HG02943 (cell line): Measurements from ENCODE around the gene PITPNM2.
"Not testable (repeated sequence)": the region's sequence is repeated elsewhere in the genome, so short reads cannot be mapped to it uniquely, and the experiment has no call there.

ENCODE experiments used
- ATAC-seq: cut with Tn5 transposase; IDR thresholded peaks from one replicate; pipeline ENCODE4 v1.9.1; 2021; ENCODE audit warnings: mild to moderate bottlenecking, low read depth, moderate library complexity; ENCODE audit not compliant: unreplicated experiment

The PITPNM2 gene

DNA sequence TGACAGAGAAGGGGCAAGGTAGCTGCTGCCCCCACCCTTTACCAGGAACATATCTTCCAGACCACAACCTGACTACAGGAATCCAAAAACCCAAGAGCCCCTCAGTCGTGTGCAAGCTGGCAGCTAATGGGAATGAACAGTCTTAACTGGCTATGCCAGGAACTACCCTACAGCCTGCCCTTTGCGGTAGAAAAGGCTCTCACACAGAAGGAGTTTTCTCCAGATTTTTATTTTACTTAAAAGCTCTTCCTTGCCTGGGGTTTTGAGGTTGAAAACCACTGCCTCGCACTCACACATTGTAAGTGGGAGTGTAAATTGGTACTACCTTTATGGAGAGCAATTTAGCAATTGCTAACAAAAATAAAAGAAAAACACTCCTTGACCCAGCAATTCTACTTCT is 28.3 kb downstream of the PITPNM2 start:
- no peak for ATAC-seq

DNA sequence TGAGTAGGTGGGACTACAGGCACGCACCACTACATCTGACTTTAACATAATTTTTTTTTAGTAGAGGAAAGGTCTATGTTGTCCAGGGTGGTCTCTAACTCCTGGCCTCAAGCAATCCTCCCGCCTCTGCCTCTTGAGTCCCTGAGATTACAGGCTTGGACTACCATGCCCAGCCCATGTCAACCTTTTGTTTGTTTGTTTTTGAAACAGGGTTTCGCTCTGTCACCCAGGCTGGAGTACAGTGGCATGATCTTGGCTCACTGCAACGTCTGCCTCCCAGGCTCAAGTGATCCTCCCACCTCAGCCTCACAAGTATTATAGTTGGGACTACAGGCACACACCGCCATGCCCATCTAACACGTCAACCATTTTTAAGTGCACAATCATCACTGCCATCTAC is 29.2 kb downstream of the PITPNM2 start:
- no peak for ATAC-seq

DNA sequence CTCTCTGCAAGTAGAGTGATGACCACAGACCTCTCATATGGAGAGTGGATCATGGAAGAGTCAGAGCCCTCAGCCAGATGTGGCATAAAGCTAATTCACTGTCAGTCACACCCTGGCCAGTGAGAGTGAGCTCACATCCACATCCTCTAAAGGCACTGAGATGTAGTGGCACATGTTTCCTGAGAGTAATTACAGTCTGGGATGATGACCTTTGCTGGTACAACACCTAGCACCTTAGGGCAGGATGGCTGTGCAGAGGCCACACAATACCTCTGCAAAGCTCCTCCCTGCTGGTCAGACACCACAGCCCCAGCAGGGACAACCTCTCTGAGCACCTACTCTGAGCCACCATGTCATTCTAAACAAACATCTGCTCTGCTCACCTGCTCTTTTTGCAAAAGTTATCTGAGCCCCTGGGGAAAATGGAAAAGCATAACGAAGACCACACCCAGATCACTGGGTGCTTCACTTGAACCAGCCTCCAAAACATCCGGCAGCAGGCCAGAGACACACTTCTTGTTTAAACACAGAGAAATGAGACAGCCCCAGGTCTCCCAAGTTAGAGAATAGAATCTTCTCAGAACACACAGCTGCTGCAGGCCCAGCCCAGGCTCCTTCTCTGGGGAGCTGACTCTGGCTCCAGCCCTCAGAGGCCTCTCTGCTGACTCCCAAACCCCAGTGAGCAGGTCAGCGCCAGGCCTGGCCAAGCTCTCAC is 30.3 kb downstream of the PITPNM2 start:
- no peak for ATAC-seq

DNA sequence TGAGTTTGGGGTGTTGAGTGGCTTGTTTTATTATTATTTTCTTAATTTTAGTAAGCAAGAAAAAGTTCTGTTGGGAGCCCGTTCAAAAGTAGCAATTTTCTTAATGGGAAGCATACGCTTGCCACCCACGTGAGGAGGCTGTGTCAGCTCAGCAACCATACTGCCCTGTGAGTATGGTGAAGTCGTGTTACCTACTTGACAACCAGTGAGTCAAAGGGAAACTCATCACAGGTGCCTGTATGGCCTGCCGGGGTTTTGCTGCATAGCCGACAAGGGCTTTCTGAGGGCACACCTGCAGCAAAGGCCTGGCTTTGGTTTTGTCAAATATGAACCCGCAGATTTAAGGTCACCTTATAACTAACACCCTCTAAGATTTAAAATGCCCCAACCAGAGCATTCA is 31.1 kb downstream of the PITPNM2 start:
- ATAC-seq: no peak

DNA sequence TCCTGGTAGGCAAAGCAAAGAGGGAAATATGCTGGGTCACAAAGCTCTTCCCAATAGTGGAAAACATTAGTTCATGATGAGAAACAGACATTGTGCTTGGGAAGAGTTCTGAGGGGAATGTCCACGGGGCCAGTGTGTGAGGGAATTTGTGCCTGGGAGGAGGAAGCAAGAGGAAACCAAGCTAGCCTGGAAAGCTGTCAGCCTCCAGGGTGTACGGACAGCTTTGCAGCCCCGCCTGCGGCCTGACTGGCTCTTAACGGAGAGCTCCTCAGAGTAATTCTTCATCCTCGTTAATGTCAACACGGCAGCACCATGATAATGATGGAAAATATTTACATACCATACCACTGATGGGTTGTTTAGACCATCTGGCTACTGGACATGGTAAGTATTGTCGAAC is 32.4 kb downstream of the PITPNM2 start:
- no peak for ATAC-seq

DNA sequence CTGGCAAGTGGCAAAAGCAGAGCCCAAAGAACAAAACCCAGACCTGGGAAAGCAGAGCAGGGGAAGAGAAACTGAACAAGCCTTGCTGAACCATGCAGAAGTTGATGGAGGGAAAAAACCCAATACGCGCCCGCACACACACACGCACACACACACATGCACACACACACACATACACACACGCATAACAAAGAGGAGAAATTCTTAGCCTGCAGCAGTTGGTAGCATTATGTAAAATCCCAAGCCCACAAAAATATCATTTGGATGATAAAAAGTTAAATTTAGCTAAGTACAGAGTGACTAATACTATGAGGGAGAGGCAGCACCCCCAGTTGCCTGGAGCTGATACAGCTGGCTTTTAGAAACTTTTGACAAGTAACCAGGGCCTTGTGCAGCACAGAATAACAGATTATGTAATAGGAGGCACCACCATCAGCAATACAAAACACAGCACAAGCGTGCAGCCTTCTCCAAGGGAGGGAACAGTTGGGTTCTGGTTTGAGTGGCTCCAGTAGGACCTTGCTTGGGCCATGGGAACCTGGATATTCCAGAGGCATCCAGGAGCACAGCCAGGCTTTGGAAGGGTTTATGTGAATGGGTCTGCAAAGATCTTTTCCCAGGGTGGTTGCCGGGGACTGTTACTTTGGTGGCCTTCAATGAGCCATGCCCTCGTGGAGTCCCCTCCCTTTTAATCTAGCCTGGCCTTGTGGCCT is 35.3 kb downstream of the PITPNM2 start:
- ATAC-seq: no peak

DNA sequence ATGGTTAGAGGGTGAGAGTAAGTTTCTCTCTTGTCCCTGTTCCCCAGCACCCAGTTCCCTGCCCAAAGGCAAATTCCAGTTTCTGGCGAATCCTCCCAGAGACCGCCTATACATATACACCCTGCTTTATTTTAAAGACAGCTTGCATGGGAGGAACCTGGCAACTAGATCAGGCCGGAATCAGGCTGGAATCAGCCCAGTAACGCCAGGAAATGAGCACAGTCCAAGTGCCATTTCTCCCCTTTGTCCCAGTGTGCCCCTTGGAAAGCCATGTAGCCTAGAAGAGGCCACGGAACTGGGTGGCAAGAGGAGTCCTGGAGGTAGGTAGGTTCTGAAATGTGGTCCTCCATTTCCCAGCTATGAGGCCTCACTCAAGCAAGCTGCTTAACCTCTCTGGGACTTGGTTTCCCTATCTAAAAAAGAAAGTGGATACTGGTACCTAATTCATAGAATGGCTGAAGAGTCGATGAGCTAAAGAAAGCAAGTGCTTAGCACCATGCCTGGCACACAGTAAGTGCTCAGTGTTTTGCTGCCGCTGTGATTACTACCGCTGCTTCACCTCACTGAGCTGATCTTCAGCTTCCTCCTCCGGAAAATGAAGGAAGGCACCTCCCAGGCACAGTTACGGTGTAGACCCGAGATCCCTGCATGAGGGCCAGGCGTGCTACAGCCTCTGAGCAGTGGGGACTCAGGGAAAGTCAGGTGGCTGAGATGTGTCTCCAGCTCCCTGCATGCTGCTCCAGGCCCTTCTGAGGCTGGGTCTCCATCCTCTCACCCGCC is 36.4 kb downstream of the PITPNM2 start:
- no peak for ATAC-seq

DNA sequence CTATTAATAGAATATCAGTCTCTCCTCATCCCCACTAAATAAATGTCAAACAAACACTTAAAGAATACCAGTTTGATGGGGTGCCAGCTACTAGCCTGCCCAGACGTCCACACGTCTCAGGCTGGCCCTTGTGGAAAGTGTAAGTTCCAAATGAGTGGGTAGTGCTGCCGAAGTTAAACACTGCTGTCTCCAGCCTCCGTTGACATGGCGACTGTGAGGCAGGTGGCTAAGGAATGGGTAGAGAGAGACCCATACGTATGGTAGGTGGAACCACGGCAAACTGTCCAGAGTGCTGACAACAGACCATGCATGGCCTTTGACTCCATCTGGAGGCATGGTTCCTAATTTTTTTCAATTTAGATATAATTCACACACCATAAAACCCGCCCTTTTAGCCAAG is 37.9 kb downstream of the PITPNM2 start:
- no peak for ATAC-seq

DNA sequence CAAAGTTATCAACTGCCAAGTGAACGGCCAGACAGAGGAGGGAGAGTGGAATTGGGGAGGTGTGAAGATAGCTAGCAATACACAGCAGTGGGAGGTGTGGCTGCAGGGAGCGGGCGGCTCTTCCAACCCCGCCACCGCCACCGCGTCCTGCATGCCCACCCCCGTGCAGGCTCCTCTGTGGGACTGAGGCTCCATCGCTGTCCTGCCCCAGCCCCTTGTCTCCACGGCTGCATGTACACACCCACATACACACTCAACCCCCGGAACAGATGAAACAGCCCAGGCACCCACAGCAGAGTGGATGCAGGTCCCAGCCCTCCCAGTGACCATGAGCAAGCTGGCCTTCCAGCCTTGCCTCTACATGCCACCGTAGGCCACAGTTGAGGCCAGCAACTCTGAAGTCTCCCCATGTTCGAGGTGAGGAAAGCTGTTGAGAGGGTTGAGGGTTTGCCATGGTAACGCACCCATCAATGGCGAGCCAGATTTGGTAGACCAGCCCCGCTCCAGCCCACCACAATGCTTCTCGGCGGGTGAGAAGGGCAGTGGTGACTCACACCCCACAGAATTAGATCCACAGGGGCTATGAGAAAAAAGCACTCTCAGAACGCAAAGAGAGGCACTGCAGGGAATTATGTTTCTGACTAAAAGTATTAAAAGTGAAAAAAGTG is 39.3 kb downstream of the PITPNM2 start:
- ATAC-seq: no peak

DNA sequence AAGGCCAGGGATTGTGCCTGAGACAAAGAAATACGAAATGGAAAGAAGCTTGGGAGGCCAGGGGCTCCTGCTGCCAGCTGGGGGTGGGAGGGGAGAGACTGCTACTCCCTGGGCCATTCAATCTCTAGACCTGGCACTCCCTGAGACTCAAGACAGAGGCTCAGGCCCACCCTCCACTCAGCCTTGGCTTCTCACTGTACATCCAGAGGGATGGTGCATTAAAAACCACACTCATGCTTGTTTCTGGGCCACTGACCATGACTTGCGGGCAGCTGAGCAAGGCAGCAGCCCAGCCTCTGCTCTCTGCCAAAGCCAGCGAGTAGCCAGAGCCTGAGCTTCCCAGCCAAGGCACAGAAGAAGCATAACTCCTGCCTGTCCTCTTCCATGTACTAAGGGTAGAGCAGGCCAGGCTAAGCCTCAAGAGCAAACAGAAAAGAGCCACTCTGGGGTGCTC is 41.5 kb downstream of the PITPNM2 start:
- ATAC-seq: no peak

DNA sequence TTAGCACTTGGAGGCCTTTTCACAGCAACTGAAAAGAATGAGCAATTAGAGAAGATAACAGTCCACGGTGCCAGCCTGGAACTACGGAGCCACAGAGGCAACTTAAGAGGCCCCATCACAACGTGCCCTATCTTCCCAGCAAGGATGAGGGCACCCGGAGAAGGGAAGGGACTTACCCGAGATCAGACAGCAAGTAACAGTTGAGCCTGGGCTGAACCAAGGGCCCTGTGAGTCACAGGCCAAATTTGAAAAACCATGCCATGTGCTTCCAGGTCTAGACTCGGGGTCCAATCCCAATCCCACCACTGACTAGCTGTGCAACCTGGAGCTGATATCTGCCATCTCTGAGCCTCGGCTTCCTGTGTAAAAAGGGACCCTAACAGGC is 42.2 kb downstream of the PITPNM2 start:
- no peak for ATAC-seq

DNA sequence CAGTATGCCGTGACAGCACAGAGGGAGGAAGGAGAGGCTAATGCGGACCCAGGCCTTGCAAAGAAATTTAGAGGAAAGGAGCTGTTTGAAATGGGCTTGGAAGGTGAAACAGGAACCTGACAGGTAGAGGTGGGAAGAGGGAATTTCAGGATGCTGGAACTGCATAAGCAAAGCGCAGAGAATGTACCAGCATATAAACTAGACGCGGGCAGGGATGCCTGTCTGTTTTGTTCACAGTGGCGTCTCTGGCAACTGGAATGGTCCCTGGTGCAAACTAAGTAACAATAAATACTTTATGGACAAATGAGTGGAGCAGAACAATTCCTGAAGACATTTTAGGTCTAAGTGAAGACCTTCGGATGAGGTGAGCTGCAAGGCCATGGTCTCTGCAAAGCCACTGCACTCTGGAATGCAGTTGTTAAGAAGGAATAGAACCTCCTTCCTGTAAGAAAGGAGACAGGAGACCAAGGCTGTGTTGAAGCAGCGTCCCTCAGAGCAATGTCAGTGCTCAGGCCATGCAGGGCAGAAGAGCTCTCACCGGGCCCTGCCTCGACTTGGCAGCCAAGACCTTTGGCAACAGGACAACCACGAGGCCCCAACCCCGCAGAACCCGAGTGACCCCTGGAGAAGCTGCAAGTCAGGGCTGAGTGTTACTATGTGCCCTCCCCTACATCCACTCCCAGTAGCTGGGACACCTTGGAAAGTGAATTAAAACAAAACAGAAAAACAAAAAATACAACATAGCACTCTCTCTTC is 42.8 kb downstream of the PITPNM2 start:
- no peak for ATAC-seq

DNA sequence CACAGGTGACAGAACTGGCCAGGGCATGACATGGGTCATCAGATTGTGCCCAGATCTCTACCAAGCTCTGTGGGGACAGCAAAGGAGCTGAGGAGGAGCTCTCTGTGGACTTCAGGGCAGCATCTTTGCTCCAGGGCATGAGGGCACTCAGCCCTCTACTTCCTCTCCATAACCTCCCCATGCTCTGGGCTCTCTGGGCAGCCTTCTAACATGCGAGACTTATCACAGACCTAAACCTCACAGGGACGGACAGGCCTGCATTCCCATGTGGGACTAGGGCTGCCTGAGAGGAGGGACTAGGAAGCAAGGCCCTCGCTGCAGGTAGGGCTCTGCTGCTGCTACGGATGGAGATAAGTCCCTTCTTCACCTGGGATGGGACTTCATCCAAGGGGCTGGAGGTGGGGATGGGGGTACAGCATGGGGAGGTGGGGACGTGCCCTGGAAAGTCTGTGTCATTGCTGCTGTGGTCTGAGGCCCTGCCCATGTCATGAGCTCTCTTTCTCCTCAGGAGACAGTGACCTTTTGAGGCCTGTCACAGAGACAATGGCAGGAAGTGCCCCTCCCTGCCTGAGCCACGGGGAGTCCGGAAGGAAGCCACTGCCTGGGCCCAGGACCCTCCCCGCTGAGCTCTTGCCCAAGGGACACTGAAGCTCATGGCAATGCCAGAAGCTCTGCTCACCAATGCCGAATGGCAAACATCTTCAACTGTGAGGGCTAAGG is 44.1 kb downstream of the PITPNM2 start:
- no peak for ATAC-seq

DNA sequence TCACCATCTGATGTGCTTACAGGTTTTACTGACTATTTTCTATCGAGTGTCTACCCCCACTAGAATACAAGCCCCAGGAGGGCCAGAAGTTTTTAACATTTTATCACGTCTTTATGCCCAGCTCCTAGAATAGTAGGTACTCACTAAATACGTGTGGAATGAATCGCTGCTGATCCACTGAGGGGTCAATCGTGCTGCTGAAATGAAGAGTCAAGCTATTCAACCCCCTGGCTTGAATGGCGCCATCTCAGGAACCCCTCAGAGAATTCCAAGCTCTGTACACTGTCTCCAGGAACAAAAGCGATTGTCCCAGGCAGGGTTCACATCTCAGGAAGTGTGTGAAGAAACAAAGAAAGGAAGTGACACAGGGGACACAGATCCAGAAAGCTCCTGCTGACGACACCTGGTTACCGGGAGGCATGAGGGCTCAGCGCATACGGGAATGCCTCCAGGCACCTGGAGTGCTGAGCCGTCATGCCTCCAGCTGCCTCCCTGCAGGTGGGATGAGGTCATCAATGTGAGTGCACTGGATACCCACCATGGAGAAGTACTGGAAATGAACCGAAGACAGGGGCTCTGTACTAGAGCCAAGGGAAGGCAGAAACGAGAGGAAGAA is 45.6 kb downstream of the PITPNM2 start:
- ATAC-seq: no peak

DNA sequence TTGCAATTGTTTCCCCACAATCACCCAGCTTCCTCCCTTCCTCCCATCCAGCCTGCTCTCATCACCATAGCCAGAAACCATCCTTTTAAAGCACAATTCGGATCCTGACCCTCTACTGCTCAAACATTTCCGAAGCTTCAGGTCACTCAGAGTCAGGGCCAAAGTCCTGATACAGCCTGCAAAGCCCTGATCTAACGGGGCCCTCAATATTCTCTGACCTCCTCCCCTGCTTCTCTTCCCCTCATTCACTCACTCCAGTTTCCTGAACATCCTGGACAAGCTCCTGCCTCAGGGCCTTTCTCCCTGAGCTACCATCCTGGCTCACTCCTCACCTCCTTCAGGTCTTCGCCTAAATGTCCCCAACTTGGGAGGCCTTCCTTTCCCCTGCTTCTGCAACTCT is 46.1 kb downstream of the PITPNM2 start:
- no peak for ATAC-seq

DNA sequence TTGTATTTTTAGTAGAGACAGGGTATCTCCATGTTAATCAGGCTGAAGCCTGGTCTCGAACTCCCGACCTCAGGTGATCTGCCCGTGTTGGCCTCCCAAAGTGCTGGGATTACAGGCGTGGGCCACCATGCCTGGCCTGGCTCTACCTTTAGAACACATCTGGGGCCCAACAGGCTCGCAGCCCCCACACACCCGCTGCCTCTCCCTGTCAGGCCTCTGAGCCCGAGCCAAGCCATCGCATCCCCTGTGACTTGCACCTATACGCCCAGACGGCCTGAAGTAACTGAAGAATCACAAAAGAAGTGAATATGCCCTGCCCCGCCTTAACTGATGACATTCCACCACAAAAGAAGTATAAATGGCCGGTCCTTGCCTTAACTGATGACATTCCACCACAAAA is 46.8 kb downstream of the PITPNM2 start:
- not testable (repeated sequence) for ATAC-seq

DNA sequence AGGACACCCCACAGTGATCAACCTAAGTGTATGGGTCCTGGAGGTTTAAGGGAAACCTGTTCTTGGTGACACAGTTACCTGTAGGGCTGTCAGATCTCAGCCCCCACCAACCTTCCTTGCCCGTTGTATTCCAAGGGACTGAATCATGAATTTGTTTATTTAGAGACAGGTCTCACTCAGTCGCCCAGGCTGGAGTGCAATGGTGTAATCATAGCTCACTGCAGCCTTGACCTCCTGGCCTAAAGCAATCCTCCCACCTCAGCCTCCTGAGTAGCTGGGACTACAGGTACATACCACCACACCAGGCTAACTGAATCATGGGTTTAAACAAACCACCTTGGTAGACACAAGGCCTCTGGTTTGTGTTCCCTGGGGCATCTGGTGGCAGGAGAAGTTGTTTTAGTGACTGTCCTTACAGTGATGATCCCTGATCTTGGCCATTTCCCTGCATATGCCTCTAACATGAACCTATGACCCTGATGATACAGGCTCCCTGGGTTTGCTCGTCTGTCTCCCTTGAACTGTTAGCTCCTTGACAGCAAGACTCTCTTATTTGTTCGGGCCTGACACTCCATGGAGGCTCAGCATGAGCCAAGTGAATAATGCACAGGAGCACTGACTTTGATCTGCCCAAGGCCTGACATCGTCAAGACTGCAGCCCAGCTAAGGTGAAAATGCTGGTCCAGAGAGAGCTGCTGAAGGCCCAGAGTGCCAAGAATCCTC is 47.9 kb downstream of the PITPNM2 start:
- no peak for ATAC-seq

DNA sequence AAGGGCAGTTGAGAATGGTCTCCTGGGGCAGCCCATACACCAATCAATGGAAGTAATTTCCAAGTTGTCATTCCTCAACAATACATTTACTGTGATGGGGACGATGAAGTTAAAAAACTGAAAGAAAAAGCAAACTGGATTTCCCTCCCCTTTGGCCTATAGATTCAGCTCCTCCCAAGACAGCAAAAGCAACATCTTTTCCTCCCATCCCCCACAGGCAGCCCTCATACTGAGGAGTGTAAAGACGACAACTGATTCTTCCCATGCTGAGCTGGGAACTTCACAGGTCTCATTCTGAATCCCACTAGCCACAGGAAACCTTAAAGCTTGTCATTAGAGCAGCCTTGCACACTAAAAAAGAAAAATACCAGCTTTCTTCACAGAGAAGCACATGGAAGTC is 48.5 kb downstream of the PITPNM2 start:
- ATAC-seq: no peak

DNA sequence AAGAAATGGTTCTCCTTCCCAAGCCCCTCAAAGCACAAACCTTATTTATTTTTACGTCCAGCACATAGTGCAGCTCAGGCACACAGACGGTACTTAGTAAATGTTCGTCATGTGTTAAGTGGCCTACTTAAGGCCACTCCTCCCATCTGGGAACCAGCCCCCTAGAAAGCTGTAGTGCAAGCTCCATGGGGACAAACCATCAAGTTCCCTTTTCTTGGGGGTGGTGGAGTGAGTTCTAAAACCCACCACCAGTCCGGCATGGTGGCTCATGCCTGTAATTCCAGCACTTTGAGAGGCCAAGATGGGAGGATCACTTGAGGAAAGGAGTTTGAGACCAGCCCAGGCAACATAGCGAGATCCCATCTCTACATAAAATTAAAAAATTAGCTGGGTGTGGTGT is 49.4 kb downstream of the PITPNM2 start:
- ATAC-seq: no peak
